H1 (cell line): ENCODE results near the gene FGF21. TPM values are rescaled to one million over a fixed set of nuclear protein-coding genes. Genes with fewer than 3 reads are reported as not detected.
A peak's percentile ranks its signal among the peaks of the same experiment; 100 is the strongest.

Source experiments
- CTCF ChIA-PET: fragments of 300-600 bp; sonication (Branson Sonifier 250); formaldehyde crosslinking; loops from one replicate; lab custom pipeline; 2021; ENCODE audit not compliant: partially characterized antibody; lab: Charles Lee
- POLR2A ChIA-PET: fragments of 300-600 bp; sonication (Branson Sonifier 250); formaldehyde crosslinking; loops from one replicate; lab custom pipeline; 2021; ENCODE audit warnings: inconsistent platforms; ENCODE audit not compliant: partially characterized antibody; lab: Charles Lee
- DNase-seq, 2 experiments: peaks; one replicate each; pipeline versions ENCODE4 v3.0.0 to v3.0.0-alpha.2; 2010 to 2022; ENCODE audit warnings: low spot score in 2 of 2, low read depth in 1 of 2, mixed read lengths in 1 of 2
- FAIRE-seq: peaks from 2 replicates; lab custom pipeline; 2011; peaks lifted over from hg19 to GRCh38; lab: Jason Lieb, UNC
- H2AFZ ChIP-seq: 2 replicates; pipeline ENCODE4 v1.8.1; 2012; ENCODE audit warnings: low read length, inconsistent platforms
- H2AK5ac ChIP-seq: 2 replicates; pipeline ENCODE4 v1.6.1; 2013; ENCODE audit warnings: low read depth, low read length
- H2BK120ac ChIP-seq: replicated peaks from 2 replicates; pipeline ENCODE3; 2013; ENCODE audit warnings: low read depth, low read length, inconsistent platforms
- H2BK12ac ChIP-seq: 2 replicates; pipeline ENCODE4 v1.6.1; 2013; ENCODE audit warnings: low read depth, low read length
- H2BK15ac ChIP-seq: 2 replicates; pipeline ENCODE4 v1.6.1; 2013; ENCODE audit warnings: low read length
- H2BK20ac ChIP-seq: 2 replicates; pipeline ENCODE4 v1.6.1; 2013; ENCODE audit warnings: low read length
- H2BK5ac ChIP-seq: 2 replicates; pipeline ENCODE4 v1.6.1; 2013; ENCODE audit warnings: low read depth, low read length
- H3K14ac ChIP-seq: 2 replicates; pipeline ENCODE4 v1.6.1; 2013; ENCODE audit warnings: inconsistent platforms; ENCODE audit not compliant: insufficient read length
- H3K18ac ChIP-seq: 2 replicates; pipeline ENCODE4 v1.6.1; 2013; ENCODE audit warnings: low read length; ENCODE audit errors: extremely low read depth
- H3K23ac ChIP-seq: 2 replicates; pipeline ENCODE4 v1.6.1; 2013; ENCODE audit warnings: inconsistent platforms; ENCODE audit not compliant: insufficient read length
- H3K23me2 ChIP-seq: 2 replicates; pipeline ENCODE4 v1.6.1; 2013; ENCODE audit warnings: low read depth, low read length
- H3K27ac ChIP-seq: 2 replicates; pipeline ENCODE4 v1.6.1; 2011; ENCODE audit warnings: low read depth, low read length, inconsistent platforms
- H3K27me3 ChIP-seq, 4 experiments: replicated peaks in 1 of 4; 1 replicate in 1 of 4; 2 replicates in 3 of 4; pipeline versions ENCODE4 v1.6.1 to v1.8.1; 2011 to 2013; ENCODE audit warnings: low read length in 3 of 4, mild to moderate bottlenecking in 3 of 4, inconsistent platforms in 2 of 4, mixed read lengths in 2 of 4, moderate library complexity in 1 of 4; ENCODE audit not compliant: control insufficient read depth in 3 of 4, insufficient read depth in 3 of 4; ENCODE audit errors: extremely low read depth in 1 of 4
- H3K36me3 ChIP-seq, 4 experiments: 2 replicates each; pipeline versions ENCODE4 v1.6.1 to v1.8.1; 2011 to 2013; ENCODE audit warnings: mild to moderate bottlenecking in 4 of 4, low read length in 3 of 4, moderate library complexity in 2 of 4, control low read depth in 1 of 4, inconsistent platforms in 1 of 4; ENCODE audit not compliant: insufficient read depth in 4 of 4, control insufficient read depth in 2 of 4
- H3K4ac ChIP-seq: replicated peaks from 2 replicates; pipeline ENCODE3; 2013; ENCODE audit warnings: low read length, low read depth, mixed read lengths, inconsistent platforms; ENCODE audit not compliant: insufficient read length
- H3K4me1 ChIP-seq, 4 experiments: replicated peaks in 1 of 4; 1 replicate in 1 of 4; 2 replicates in 3 of 4; pipeline versions ENCODE4 v1.6.1 to v1.8.1; 2011 to 2013; ENCODE audit warnings: low read length in 3 of 4, inconsistent platforms in 2 of 4, mixed read lengths in 1 of 4; ENCODE audit not compliant: insufficient read depth in 4 of 4, control insufficient read depth in 3 of 4
- H3K4me2 ChIP-seq, 2 experiments: 2 replicates each; pipeline versions ENCODE4 v1.6.1 to v1.8.1; 2011 to 2013; ENCODE audit warnings: low read depth in 2 of 2, low read length in 2 of 2, control low read depth in 1 of 2, inconsistent platforms in 1 of 2, mild to moderate bottlenecking in 1 of 2; ENCODE audit not compliant: insufficient read depth in 1 of 2
- H3K4me3 ChIP-seq, 4 experiments: fragments of 200-600, 300-600 bp in 1 of 4; sonication (generic), shearing (Covaris generic), sonication (Bioruptor Twin) in 1 of 4; 2 replicates each; pipeline versions ENCODE4 v1.5.1 to v1.8.1; 2011 to 2016; ENCODE audit warnings: low read length in 4 of 4, low read depth in 3 of 4, control low read depth in 2 of 4, inconsistent platforms in 2 of 4, mild to moderate bottlenecking in 2 of 4, mixed read lengths in 1 of 4, moderate library complexity in 1 of 4; ENCODE audit not compliant: insufficient read depth in 2 of 4; ENCODE audit errors: extremely low read depth in 1 of 4
- H3K56ac ChIP-seq: replicated peaks from 2 replicates; pipeline ENCODE3; 2013; ENCODE audit warnings: low read depth, mild to moderate bottlenecking, mixed read lengths, low read length, inconsistent platforms; ENCODE audit not compliant: insufficient read length
- H3K79me1 ChIP-seq: 2 replicates; pipeline ENCODE4 v1.6.1; 2013; ENCODE audit warnings: low read depth, low read length, control low read depth
- H3K79me2 ChIP-seq, 2 experiments: 2 replicates each; pipeline versions ENCODE4 v1.6.1 to v1.8.1; 2012 to 2013; ENCODE audit warnings: low read length in 2 of 2, mild to moderate bottlenecking in 2 of 2, inconsistent platforms in 1 of 2; ENCODE audit not compliant: insufficient read depth in 2 of 2, control insufficient read depth in 1 of 2
- H3K9ac ChIP-seq, 4 experiments: replicated peaks in 1 of 4; 1 replicate in 1 of 4; 2 replicates in 3 of 4; pipeline versions ENCODE4 v1.6.1 to v1.8.1; 2011 to 2013; ENCODE audit warnings: low read depth in 3 of 4, low read length in 3 of 4, control low read depth in 2 of 4, mild to moderate bottlenecking in 2 of 4, moderate library complexity in 2 of 4, inconsistent platforms in 1 of 4; ENCODE audit errors: extremely low read depth in 1 of 4
- H3K9me3 ChIP-seq, 2 experiments: 2 replicates each; pipeline versions ENCODE4 v1.6.1 to v1.8.1; 2012 to 2013; ENCODE audit warnings: mild to moderate bottlenecking in 2 of 2, moderate library complexity in 2 of 2, control low read depth in 1 of 2, inconsistent platforms in 1 of 2, low read depth in 1 of 2, low read length in 1 of 2, mixed read lengths in 1 of 2; ENCODE audit not compliant: insufficient read depth in 2 of 2
- H4K20me1 ChIP-seq, 2 experiments: replicated peaks in 1 of 2; 2 replicates each; pipeline versions ENCODE3 to v1.8.1; 2011 to 2013; ENCODE audit warnings: inconsistent platforms in 2 of 2, low read length in 2 of 2, mild to moderate bottlenecking in 1 of 2; ENCODE audit not compliant: insufficient read depth in 2 of 2, control insufficient read depth in 1 of 2
- H4K5ac ChIP-seq: 2 replicates; pipeline ENCODE4 v1.6.1; 2013; ENCODE audit warnings: low read length, low read depth, mixed read lengths, inconsistent platforms; ENCODE audit not compliant: insufficient read length
- H4K8ac ChIP-seq: 2 replicates; pipeline ENCODE4 v1.8.0; 2013; ENCODE audit warnings: mild to moderate bottlenecking, moderate library complexity, low read length, inconsistent platforms; ENCODE audit not compliant: insufficient read depth; ENCODE audit errors: extremely low read depth
- H4K91ac ChIP-seq: replicated peaks from 2 replicates; pipeline ENCODE3; 2013; ENCODE audit warnings: low read length, mixed read lengths, inconsistent platforms; ENCODE audit not compliant: insufficient read length
- ATF3 ChIP-seq: IDR thresholded peaks from 2 replicates; pipeline ENCODE4 v1.6.1; 2011; ENCODE audit warnings: low read depth, mild to moderate bottlenecking, low read length; ENCODE audit not compliant: insufficient read depth
- CTBP2 ChIP-seq: IDR thresholded peaks from 2 replicates; pipeline ENCODE4 v1.7.0; 2011; ENCODE audit warnings: borderline replicate concordance, mild to moderate bottlenecking, moderate library complexity, mixed read lengths, low read length; ENCODE audit not compliant: insufficient read depth, insufficient read length
- EZH2 ChIP-seq: fragments of 200-600 bp; sonication (generic); IDR thresholded peaks from 2 replicates; pipeline ENCODE4 v1.7.1; 2012; ENCODE audit warnings: low read depth, mild to moderate bottlenecking, moderate library complexity, low read length, inconsistent platforms; ENCODE audit not compliant: severe bottlenecking
- RXRA ChIP-seq: IDR thresholded peaks from 2 replicates; pipeline ENCODE4 v1.6.1; 2011; ENCODE audit warnings: low read depth, mild to moderate bottlenecking, low read length, moderate library complexity; ENCODE audit not compliant: insufficient read depth
- SIN3A ChIP-seq, 2 experiments: IDR thresholded peaks in 1 of 2; conservative IDR thresholded peaks in 1 of 2; 2 replicates each; pipeline ENCODE4 v1.6.1; 2011 to 2012; ENCODE audit warnings: low read length in 2 of 2, improper control_type of control experiment in 1 of 2, low read depth in 1 of 2, mild to moderate bottlenecking in 1 of 2
- SIX5 ChIP-seq: IDR thresholded peaks from 2 replicates; pipeline ENCODE4 v1.6.1; 2011; ENCODE audit warnings: mild to moderate bottlenecking, low read depth, low read length
- TCF12 ChIP-seq: IDR thresholded peaks from 2 replicates; pipeline ENCODE4 v1.6.1; 2011; ENCODE audit warnings: low read depth, mild to moderate bottlenecking, low read length
- USF2 ChIP-seq: IDR thresholded peaks from 2 replicates; pipeline ENCODE4 v1.6.1; 2011; ENCODE audit warnings: low read length, improper control_type of control experiment
- WGBS, 2 experiments: shearing (Covaris generic) in 1 of 2; methylation state at CpG; one replicate each; pipeline versions ENCODE4 v1.1.6 to v1.1.7; 2013 to 2015; ENCODE audit warnings: low lambda C conversion rate in 2 of 2, mixed read lengths in 2 of 2, inconsistent platforms in 1 of 2, low coverage in 1 of 2, missing lambda C conversion rate in 1 of 2; ENCODE audit not compliant: insufficient replicate concordance in 2 of 2, insufficient coverage in 1 of 2, insufficient read length in 1 of 2; ENCODE audit errors: extremely low coverage in 1 of 2, missing lambda C conversion rate in 1 of 2; 5-methylcytosine and 5-hydroxymethylcytosine counted together
- polyA plus RNA-seq, 7 experiments: library from polyadenylated mRNA; depleted of rRNA in 3 of 7; stranded (reverse) in 5 of 7; unstranded in 2 of 7; fragments of >200 nt in 5 of 7; fragments of 200-250 nt in 2 of 7; gene quantifications; 1 replicate in 5 of 7; 2 replicates in 1 of 7; 4 replicates in 1 of 7; pipeline versions ENCODE4 v1.2.1 to v1.2.3, GENCODE V29; 2011 to 2013; ENCODE audit warnings: missing spikeins in 2 of 7, mixed read lengths in 2 of 7
- total RNA-seq: library from RNA; stranded (reverse); fragmentation: NEBNext Ultra II Directional; extraction: Animal tissue kit (Norgen Biotek cat#: 25700); gene quantifications from 2 replicates; pipeline ENCODE4 v1.2.1, GENCODE V29; 2021

Gene FGF21
- total and polyA plus RNA-seq, 2 of the 8 experiments (the other 6 are each of a cell fraction or from before 2014, with no cell fraction given) = 0.48 to 0.80 TPM

GRCh38 chr19:48745208-48745995 is 9.9 kb upstream of the FGF21 start:
- Histone ChIP-seq H3K4me2 (peak overlapping the region in 1 of 2 experiments; percentile 78; a peak in 1 of 4 replicates), H3K4me3 (no peak overlapping the region), H3K4ac (no peak overlapping the region), H3K4me1 (peaks cover 5 to 17% (median 12%) of the 10 kb centered on the region in 4 experiments), H4K8ac (no peak overlapping the region), H2BK120ac (no peak overlapping the region), H2AK5ac (0 out of 2 replicates have a peak overlapping the region, but pooled peaks have one; percentile 17), H3K23ac (no peak overlapping the region), H3K27me3 (peaks cover 0 to 5% (median 2%) of the 10 kb centered on the region in 4 experiments; a peak in 3 of 7 replicates), H3K79me1 (peaks cover 6% of the 10 kb centered on the region; the same call in 1 of the 2 replicates), H4K91ac (no peak overlapping the region), H2BK20ac (no peak overlapping the region), H2BK12ac (peak overlapping the region; percentile 0; the same call in 1 of the 2 replicates), H2BK15ac (0 out of 2 replicates have a peak overlapping the region, but pooled peaks have one; percentile 8), H4K20me1 (peaks cover 3 to 7% of the 10 kb centered on the region in 2 experiments), H3K23me2 (peaks cover 3% of the 10 kb centered on the region; the same call in 1 of the 2 replicates), H4K5ac (no peak overlapping the region), H3K9me3 (no peaks in the 10 kb centered on the region), H3K14ac (no peak overlapping the region), H3K56ac (no peak overlapping the region), H3K79me2 (peaks cover 0 to 9% of the 10 kb centered on the region in 2 experiments; a peak in 2 of 4 replicates), H3K36me3 (peaks cover 8 to 22% (median 10%) of the 10 kb centered on the region in 4 experiments), H3K9ac (no peak overlapping the region), H2BK5ac (peak overlapping the region; percentile 46; the same call in 1 of the 2 replicates), H3K27ac (no peak overlapping the region), H2AFZ (no peak overlapping the region), H3K18ac (no peak overlapping the region)
- ChIA-PET CTCF (interaction anchor here (0.6 to 1.1 kb wide), 3 partner anchors 16 to 354 kb away, joined by 3 read pairs; partner anchors contain the start of gene KDELR1), POLR2A (interaction anchor here (0.8 to 5.6 kb wide), 12 partner anchors 11 to 127 kb away, joined by 3 to 30 read pairs (median 4); partner anchors contain the start of genes FGF21, FUT2, RPL18 and SPHK2)
- DNase-seq (peak in 1 of 2 experiments; percentile 72), FAIRE-seq (no peak)
- 68% methylated on average over 33 of the region's 33 CpGs; no CpG with 5 or more reads in 1 of the 2 experiments for WGBS, 2 experiments
- TF ChIP-seq TCF12 (no peak), RXRA (no peak), CTBP2 (no peak), EZH2 (no peak), ATF3 (peak; percentile 37; the same call in 1 of the 2 replicates), USF2 (no peak), SIX5 (peak; percentile 99), SIN3A (conservative IDR thresholded peaks at IDR 0.05 in 1 of 2, IDR thresholded peaks at IDR 0.05 in 1 of 2; ENCODE audit: low read depth in 1 of 2, low read length in 2 of 2) (no peak; a peak in 1 of 4 replicates)
